CD4-positive, alpha-beta T cell treated with Interleukin-15 for 1 hour (primary cell): ENCODE results near the gene MEI1.
"Not testable (repeated sequence)": the region's sequence is repeated elsewhere in the genome, so short reads cannot be mapped to it uniquely, and the experiment has no call there.

ENCODE experiments used
- DNase-seq: peaks from one replicate; pipeline ENCODE4 v3.0.0-alpha.2; 2020

Gene MEI1, protein sequence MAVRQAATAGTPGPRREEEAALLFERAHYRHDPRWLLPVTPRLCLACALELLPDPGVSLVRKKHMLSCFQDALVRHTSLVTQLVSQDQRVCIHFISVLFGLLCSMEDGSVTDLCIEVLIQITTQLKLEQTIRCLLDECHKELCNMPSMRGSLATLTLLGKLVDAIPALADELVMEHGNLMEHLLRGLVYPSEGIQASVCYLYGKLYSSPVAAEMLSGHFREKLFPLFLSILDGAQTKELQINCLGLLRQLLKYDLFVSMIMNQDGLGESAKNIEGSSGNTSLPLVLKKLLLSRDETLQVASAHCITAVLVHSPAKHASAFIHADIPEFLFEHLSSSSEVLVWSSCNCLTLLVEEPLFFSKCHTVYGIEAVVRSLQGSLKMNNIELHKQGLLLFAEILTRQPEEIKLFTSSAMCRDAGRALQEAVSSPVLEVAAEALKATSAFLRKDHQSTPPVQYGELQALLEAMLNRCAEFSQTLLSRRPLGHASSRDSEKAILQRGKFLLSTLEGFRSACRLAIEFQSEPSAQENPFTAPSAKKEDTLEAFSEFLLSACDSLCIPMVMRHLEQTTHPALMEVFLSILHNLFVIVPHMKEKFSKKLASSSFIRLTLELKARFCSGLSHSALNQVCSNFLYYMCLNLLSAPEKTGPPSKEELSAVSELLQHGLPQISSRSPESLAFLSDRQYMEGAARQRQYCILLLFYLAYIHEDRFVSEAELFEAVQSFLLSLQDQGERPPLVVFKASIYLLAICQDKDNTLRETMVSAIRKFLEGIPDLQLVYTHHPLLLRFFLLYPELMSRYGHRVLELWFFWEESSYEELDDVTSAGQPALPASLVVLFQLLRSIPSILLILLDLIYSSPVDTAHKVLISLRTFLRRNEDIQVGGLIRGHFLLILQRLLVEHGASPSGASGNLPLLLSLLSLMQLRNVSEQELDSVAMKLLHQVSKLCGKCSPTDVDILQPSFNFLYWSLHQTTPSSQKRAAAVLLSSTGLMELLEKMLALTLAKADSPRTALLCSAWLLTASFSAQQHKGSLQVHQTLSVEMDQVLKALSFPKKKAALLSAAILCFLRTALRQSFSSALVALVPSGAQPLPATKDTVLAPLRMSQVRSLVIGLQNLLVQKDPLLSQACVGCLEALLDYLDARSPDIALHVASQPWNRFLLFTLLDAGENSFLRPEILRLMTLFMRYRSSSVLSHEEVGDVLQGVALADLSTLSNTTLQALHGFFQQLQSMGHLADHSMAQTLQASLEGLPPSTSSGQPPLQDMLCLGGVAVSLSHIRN

DNA sequence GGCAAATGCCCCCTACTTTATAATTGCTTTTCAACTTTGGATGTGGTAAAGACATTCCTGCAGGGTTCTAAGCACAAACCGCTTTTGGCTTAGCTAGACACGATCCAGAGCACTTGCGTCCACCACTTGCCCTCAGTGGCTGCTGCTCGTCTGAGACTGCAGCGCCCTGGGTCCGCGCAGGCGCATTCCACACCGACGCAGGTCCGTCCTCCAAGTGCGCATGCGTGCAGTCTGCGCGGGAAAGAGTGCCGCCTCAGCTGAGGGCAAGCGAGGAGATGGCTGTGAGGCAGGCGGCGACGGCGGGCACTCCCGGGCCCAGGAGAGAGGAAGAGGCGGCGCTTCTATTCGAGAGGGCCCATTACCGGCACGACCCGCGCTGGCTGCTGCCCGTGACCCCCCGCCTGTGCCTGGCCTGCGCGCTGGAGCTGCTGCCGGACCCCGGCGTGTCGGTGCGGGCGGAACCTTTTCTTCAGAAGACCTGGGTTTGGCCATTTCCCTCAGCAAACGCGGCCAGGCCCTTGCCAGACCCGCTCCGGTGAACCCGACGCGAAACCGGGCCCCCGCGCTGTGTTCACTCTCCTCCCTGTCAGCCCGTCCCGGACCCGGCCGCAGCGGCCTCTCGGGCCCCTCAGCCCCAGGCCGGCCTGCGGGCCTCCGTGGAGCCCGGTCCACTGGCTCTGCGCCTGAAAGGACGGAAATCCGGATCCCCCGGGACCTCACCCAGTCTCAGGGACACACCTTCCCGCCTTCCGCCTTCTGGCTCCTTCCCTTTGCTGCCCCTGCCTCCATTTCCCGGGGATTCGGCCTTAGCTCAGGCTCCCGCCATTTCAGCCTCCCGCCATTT lies at the start of gene MEI1:
Gene MEI1 (plus strand): TSS at position 240 of the 844 bp plus-strand sequence. CDS start 36 bp downstream, at position 276.
- peak; percentile 93 for DNase-seq

DNA sequence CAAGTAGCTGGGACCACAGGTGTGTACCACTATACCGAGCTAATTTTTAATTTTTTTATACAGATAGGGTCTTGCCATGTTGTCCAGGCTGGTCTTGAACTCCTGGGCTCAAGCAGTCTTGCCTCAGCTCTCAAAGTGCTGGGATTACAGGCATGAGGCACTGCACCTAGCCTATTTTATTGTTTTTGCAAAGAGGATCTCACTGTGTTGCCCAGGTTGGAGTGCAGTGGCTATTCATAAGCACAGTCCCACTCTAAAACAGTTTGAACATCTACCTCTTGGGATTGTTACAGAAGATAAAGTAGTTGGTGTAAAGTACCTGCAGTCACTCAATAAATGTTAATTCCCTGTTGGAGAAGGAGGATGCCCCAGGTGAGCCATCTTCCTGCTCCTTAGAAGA lies 49.1 kb upstream of the MEI1 start:
- DNase-seq = no peak

DNA sequence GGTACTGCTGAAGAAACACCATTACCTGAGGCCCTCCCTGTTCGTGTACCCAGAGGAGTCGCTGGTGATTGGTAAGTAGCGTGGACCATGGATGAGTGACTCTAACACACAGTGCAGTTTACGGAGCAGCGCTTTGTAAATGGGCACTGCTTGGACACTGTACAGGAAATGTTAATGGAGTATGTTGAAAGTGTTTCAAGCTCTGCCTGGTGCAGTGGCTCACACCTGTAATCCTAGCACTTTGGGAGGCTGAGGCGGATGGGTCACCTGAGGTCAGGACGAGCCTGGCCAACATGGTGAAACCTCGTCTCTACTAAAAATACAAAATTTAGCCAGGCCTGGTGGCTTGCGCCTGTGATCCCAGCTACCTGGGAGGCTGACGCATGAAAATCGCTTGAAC lies 48.5 kb upstream of the MEI1 start:
- DNase-seq = no peak

DNA sequence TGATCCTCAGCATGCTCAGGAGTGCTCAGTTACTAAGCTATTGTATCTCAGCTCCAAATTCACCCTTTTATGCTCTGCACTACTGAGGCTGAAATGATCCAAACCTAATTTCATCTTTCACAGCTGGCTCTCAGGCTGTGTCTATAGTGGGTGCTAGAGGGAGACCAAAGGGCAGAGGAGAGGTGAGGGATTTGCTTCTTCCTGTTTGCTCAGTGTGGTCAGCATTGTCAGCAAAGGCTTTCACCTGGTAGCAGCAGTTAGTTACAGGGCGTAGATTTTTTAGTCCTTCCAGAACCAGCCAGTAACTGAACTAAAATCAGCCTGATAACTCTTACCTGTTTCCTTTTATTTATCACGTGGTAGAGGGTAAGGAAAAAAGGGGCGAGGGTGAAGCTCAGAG lies 45.0 kb upstream of the MEI1 start:
- no peak for DNase-seq

DNA sequence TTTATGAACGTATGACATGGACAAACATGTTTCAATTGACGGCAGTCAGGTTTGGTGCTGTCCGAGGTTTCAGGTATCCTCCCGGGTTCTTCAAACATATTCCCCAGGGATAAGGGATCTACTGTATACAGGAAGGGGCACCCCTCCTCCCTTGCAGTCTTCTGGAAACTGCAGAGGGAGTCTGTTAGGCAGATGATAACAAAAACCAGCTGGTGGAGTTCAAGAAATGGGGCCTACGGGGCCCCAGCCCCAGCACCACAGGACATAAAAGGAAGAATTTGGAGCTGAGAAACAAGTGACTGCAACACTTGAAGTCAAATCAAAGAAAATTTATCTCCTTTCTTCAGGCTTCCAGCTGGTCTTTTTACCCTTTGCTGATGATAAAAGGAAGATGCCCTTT lies 42.7 kb upstream of the MEI1 start:
- DNase-seq = no peak

DNA sequence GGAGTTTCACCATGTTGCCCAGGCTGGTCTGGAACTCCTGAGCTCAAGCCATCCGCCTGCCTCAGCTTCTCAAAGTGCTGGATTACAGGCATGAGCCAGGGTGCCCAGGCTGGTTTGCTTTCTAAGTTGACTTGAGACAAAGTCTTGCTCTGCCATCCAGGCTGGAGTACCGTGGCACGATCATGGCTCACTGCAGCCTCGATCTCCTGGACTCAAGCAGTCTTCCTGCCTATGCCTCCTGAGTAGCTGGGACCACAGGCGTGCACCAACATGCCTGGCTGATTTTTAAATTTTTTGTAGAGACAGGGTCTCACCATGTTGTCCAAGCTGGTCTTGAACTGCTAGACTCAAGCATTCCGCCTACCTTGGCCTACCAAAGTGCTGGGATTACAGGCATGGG lies 41.6 kb upstream of the MEI1 start:
- DNase-seq = no peak

DNA sequence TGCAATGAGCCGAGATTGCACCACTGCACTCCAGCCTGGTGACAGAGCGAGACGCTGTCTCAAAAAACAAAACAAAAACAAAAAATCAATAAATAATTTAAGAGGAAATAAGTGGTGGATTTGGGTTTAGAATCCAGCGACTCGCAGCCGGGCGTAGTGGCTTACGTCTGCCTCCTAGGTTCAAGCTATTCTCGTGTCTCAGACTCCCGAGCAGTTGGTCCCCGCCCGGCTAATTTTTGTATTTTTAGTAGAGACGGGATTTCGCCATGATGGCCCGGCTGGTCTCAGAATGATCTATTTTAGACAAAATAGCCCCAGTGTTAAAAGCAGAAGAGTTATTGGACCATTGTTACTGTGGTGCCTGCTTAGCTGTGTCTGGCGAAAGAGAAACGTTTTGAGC lies 40.4 kb upstream of the MEI1 start:
- DNase-seq = no peak

DNA sequence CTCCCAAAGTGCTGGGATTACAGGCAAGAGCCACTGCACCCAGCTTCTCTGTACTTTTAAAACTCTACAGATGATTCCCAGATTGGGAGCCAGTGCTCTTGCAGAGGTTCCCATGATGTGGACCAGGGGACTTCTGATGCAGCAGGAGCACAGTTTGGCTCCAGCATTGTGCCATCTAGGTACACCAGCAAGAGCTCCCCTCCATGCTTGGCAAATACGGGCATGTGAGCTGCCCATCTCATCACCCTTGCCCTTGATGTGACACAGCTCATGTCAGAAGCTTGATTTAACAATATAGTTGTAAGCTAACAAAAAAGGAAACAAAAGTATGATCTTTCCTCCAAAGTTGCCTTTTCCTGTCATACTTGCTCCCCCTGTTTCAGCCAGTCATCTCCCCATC lies 39.4 kb upstream of the MEI1 start:
- no peak for DNase-seq

DNA sequence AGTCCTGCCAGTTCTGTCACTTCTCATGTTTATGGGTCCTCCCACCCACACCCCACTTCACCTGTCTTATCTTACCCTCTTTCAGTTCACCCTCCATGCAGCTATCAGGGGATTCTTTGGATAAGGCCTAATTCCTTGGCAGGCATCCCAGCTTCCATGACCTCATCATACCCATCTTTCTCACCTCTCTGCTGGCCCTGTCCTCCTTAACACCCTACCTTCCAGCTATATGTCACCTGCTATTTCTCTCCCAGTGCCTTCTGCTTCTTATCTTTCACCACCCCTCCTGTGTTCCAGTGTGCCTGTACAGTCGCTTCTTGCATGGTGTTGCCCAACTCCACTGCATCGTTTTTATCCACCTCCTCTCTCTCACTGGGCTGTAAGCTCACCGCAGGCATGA lies 38.9 kb upstream of the MEI1 start:
- DNase-seq = no peak

DNA sequence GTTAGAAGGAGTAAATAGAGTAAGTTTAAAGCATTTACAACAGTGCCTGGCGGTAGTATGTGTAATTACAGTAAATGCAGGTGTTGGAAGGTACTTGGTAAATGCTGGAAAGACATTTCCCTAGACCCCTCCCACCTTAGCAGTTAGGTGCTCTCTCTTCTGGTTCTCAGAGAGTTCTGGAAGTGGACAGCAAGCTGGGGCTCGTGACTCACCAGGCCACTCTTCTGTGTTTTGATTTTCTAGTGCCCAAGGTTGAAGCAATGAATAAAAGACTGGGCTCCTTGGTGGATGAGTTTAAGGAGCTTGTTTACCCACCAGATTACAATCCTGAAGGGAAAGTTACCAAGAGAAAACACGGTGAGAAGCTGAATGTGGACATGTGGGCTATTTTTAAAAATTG lies 38.2 kb upstream of the MEI1 start:
- no peak for DNase-seq

DNA sequence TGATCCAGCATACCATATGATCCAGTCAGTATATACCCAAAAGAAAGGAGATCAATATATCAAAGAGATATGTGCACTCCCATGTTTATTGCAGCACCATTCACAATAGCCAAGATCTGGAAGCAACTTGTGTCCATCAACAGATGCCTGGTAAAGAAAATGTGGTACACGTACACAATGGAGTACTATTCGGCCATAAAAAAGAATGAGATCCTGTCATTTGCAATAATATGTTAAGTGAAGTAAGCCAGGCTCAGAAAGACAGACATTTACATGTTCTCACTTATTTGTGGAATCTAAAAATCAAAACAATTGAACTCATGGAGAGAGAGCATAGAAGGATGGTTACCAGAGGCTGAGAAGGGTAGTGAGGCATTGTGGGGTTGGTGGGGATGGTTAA lies 37.6 kb upstream of the MEI1 start:
- DNase-seq = no peak

DNA sequence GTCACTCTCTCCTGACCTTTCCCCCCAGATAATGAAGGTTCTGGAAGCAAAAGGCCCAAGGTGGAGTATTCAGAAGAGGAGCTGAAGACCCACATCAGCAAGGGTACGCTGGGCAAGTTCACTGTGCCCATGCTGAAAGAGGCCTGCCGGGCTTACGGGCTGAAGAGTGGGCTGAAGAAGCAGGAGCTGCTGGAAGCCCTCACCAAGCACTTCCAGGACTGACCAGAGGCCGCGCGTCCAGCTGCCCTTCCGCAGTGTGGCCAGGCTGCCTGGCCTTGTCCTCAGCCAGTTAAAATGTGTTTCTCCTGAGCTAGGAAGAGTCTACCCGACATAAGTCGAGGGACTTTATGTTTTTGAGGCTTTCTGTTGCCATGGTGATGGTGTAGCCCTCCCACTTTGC lies 35.7 kb upstream of the MEI1 start:
- DNase-seq = not testable (repeated sequence)

DNA sequence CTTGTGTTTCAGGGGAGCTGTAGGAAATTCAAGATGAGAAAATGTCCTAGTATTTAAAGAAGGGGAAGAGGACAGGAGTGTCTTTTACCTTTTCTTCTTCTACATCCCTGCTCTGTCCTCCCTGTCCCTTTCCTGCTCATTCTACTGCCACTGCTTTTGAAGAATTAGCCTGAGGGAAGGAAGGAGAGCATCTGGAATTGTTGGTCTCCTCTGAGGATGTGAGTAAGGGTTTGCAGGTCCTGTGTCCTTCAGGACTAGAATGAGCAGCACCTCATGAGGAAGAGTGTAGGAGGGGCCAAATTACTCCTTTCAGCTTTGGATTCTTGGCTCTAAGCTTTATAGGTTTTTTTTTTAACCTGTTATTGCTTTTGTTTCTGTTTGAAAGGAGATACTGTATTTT lies 34.8 kb upstream of the MEI1 start:
- no peak for DNase-seq

DNA sequence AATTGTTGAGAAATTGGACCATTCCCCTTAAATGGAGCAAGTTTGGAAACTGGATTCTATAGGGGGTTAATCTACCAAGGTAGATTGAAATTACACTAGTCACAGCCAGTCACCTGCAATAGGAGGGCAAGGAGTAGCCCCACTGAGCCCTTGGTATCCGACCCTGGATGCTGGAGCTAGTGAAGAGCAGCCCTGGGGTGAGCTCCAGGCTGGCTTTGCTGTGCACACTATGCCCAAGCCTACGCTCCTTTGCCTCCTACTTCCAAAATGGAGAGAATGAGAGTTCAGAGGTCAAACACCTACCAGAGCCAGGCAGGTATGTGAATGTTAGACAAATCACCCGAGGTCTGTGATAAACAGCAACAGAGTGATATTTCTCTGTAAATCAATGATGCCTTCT lies 34.4 kb upstream of the MEI1 start:
- DNase-seq = no peak

DNA sequence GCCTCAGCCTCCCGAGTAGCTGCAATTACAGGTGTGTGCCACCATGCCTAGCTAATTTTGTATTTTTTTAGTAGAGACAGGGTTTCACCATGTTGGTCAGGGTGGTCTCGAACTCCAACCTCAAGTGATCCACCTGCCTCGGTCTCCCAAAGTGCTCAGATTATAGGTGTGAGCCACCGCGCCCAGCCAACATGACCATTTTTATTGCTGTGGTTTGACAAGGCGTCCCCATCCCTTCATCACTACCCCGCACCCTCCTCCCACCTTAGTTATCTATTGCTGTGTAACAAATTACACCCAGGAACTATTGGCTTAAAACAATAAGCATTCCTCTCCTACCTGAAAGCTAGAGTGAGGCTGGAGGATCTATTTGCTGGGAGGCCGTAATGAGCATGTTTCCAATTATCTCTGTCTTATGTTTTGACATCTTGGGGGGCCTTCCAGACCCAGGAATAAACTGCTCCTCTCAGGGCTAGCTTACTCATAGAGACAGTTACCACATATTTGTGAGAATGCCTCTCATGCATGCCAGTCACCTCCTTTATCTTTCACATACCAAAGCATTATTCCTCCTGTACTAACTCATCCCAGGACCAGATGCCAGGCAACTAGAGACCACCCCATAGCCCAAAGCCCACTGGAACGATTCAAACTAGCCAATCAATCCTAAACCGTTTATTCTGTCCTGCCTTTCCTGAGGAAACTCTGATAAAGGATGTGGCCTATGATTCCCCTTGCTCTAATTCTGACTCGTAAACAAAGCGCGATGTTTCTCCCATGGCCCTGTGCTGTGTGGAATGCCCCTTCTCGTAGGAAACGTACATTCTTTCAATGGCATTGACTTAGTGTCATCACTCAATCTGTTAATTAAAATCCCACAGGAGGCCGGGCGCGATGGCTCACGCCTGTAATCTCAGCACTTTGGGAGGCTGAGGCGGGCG lies 30.1 kb upstream of the MEI1 start:
- DNase-seq = no peak

DNA sequence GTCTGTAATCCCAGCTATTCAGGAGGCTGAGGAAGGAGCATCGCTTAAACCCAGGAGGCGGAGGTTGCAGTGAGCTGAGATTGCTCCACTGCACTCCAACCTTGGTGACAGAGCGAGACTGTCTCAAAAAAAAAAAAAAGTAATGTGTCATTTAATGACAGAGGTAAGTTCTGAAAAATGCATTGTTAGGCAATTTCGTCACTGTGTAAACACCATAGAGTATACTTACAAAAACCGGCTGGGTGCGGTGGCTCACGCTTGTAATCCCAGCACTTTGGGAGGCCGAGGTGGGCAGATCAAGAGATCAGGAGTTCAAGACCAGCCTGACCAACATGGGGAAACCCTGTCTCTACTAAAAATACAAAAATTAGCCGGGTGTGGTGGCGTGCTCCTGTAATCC lies 27.2 kb upstream of the MEI1 start:
- not testable (repeated sequence) for DNase-seq

DNA sequence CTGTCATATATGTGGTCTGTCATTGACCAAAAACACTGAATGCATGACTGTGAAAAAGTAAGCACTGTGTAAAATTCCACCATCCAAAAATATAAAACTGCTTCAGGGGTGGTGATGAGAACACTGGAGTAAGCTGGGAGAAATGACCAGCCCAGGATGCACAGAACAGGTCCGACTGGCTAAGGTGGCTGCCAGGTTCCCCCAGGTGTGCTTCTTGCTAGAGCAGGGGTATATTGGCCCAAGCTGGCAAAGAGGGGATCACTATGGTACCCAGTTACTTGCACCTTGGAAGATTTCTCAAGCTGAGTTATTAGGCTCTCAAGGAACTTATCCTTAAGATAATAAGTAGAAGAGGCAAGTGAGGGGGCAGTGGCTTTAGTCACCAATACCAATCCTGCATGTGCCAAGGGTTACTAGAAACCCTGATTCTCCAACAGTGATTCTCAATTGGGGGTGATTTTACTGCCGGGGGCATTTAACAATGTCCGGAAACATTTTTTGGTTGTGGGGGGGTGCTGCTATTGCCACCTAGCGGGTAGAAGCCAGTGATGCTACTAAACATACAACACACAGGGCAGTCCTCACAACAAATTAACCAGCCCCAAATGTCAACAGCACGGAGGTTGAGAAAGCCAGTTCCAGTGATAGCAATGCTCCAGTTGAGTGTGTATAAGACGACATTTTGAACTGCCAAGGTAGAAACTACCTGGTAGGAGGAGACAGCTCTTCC lies 26.4 kb upstream of the MEI1 start:
- no peak for DNase-seq

DNA sequence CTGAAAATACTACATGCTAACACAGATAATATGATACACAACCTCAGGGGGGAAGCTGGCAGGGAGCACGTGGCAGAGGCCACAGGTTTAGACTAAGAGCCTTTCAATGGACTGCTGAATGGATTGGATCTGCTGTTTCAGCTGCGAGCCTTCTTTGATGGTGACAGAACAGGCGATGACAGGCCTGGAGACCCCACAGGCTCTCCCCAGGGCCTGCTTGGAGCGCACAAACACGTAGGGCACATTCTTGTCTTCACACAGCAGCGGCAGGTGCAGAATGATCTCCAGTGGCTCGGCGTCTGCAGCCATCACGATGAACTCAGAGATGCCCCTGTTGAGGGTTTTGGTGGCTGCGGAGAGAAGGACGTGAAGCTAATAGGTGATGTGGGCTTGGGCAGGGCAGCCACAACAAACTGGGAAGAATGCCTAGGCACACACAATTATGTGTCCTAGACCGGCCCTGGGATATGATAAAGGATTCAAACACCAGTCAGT lies 24.4 kb upstream of the MEI1 start:
- DNase-seq = no peak

DNA sequence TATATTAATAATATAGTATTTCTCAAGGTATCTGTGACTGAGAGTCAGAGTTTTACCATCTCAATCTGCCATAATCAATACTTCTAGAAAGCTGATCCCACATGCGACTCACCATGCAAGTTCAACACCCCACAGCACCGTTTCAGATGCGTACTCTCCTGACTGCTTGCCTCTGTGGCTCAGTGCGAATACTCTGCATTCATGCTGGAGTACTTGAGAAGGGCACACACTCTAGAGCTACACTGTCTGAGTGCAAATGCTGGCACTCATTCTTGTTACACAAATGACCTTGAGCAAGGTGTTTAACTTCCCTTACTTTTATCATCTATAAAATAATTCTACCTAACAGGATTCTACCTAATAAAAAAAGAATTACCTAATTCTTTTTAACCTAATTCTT lies 23.2 kb upstream of the MEI1 start:
- DNase-seq = no peak

DNA sequence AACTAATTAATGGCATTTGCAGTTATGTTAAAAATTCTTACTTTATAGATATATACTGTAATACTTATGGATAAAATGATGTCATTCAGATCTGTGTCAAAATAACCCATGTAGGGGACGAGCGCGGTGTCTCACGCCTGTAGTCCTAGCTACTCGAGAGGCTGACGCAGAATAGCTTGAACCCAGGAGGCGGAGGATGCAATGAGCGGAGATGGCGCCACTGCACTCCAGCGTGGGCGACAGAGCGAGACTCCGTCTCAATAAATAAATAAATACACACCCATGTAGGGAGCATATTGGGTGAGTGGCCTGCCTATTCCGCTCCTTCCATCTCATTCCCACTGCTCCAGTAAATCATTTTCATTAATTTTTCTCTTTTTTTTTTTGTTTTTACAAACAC lies 17.7 kb upstream of the MEI1 start:
- DNase-seq = peak; percentile 47
